ENCODE results near the gene PPP1R12B.
"Not testable (repeated sequence)": the region's sequence is repeated elsewhere in the genome, so short reads cannot be mapped to it uniquely, and the experiment has no call there.

GRCh38 chr1:202406896-202407295 lies 58.4 kb downstream of the PPP1R12B start:
- not testable (repeated sequence) for TF ChIP-seq CTCF (IDR thresholded peaks at IDR 0.05; ENCODE audit: borderline replicate concordance, extremely low read depth, low read length, poor library complexity, severe bottlenecking); EZH2 (IDR thresholded peaks at IDR 0.05; ENCODE audit: borderline replicate concordance, low read depth, low read length, severe bottlenecking)
